ENCODE measurements around the gene SAYSD1.

Gene SAYSD1

GRCh38 chr6:39055661-39056060 is 59.3 kb downstream of the SAYSD1 start:
- DNase-seq = no peak

DNA sequence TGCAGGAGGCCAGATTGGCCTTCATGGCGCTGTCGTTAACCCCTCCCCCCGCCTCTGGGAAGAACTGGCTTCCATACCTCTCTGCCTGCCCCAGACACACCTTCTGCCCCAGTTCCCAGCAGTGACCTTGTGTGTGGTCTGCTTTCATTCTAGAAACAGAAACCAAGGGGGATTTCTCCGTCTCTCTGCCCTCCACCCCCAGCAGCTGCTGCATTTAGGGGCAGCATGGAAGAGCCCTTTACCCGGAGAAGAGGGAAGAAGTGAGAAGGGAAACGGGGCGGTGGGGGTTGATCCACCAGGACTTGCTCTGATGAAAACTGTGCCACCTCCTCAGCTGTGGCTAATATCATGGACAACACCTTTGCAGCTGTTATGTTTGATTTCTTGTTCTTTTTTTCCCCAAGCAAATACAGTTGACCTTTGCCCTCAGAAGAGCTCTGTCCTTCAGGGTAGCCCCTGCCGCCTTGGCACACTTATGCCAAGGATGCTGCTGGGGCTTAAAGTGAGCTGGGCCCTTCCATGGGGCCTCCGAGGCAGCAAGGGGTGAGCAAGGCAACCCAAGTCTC is 60.3 kb downstream of the SAYSD1 start:
- no peak for DNase-seq
